NCI-H146 treated with DMSO at 0.1 percent for 48 hours (cell line): ENCODE data around the gene CHCHD6.
A peak's percentile ranks its signal among the peaks of the same experiment; 100 is the strongest.

Source experiments
- DNase-seq: peaks from one replicate; lab custom pipeline; 2025; ENCODE audit not compliant: unreplicated experiment; lab: John Stamatoyannopoulos, UW

CHCHD6 gene

DNA sequence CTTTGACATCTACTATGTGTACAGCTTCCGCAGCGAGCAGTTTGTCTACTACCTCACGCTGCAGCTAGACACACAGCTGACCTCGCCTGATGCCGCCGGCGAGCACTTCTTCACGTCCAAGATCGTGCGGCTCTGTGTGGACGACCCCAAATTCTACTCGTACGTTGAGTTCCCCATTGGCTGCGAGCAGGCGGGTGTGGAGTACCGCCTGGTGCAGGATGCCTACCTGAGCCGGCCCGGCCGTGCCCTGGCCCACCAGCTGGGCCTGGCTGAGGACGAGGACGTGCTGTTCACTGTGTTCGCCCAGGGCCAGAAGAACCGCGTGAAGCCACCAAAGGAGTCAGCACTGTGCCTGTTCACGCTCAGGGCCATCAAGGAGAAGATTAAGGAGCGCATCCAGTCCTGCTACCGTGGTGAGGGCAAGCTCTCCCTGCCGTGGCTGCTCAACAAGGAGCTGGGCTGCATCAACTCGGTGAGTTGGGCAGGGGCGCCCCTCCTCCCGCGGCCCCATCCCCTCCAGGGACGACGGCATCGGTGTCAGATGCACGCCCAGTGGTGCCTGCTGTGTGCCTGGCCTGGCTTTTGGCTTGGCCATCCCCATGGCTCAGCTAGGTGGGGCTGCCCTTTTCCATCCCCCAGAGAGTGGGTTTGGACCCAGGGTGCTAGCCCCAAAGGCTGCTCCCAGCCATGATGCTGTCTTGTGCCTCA, 285.4 kb downstream of the CHCHD6 start:
- no peak for DNase-seq

DNA sequence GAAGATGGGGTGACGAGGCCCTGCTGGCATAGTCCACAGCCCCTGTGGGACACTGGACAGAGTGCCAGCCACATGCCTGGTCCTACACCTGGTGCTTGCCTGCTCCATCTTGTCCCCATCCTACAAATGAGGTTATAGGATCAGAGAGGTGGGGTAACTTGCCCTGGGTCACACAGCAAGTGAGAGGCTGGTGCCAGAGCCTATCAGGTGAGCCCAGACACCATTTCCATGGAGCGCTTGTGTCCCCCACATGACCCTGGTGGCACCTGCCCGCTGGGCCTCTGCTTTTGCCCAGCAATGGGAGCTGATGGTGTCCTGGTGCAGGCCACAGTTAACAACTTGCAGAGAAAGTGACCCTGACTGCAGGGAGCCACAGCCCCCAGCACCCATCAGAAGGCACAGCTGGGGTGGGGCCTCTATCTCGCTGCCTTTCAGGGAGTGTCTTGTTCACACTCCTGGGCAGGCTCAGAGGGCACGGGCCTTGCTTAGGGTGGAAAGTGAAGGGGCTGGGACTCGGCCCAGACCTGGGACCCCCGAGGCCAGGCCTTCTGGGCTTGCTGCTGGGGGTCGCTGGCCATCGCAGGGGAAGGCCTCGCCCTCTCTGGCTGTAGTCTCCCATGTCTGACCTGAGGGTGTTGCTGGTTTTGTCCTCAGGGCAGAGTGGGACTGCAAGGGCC, 286.1 kb downstream of the CHCHD6 start:
- no peak for DNase-seq

DNA sequence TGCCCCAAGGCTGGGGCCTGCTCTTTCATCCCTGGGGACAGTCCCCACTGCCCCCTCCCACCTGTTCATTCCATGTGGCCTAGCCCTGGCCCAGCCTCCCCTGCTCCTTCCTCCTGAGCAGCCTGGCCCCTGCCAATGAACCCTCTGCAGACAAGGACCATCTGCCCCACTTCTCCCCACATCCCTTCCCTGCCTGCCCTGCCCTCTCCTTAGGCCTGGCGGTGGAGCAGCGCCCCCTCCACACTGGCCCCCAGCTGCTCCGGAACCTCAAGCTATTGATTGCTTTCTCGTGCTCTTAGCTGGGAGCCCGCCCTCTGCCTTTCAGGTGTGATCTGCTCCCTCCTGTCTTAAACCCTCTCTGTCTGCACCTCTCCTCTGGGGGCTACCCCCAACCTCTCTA, 286.9 kb downstream of the CHCHD6 start:
- DNase-seq: no peak

DNA sequence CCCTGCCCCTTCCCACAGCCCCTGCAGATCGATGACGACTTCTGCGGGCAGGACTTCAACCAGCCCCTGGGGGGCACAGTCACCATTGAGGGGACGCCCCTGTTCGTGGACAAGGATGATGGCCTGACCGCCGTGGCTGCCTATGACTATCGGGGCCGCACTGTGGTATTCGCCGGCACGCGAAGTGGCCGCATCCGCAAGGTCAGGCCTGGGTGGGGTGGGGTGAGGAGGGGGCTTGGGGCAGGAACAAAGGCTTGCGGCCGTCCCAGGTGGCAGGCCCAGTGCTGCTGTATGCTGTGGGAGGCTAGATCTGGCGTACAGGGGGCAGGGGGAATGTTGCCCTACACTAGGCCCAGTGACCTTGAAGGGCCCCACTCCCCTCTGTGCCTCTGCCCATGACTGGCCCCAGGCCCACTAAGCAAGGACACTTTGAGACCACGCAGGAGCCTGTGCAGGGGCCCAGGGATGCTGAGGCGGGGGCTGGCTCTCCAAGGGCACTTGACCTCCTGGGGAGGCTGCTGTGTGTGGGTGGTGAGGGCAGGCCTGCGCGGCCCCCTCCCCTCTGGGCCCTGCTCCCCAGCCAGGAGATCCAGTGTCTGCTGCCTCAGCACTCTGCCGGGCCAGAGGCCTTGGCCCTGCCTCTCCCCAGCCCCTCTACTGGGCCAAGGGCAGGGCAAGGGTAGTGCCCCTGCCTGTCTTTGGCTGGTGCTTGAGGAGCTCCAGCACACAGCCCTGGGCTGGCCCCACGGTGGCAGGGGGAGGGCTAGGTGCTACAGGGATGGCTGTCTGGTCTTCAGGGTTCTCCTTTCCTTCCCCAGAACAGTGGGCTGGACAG, 287.5 kb downstream of the CHCHD6 start:
- DNase-seq: no peak

DNA sequence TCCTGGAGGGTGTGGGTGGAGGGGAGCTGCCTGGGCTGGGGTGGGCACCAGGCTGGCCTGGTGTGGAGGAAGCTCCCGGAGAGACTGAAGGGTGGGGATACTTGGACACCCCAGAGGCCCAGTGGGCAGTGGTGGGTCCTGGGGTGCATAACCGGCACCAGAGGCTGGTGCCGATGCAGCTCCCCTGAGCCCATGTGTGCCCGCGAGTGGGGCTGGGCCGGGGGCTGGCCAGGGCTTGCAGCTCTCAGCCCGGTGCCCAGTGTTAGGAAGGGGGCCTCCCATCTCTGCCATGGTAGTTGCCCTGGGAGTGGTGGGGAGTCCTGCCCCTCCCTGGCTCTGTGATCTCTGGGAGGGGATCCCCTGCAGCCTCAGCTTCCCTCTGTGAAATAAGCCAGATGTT, 288.2 kb downstream of the CHCHD6 start:
- no peak for DNase-seq

DNA sequence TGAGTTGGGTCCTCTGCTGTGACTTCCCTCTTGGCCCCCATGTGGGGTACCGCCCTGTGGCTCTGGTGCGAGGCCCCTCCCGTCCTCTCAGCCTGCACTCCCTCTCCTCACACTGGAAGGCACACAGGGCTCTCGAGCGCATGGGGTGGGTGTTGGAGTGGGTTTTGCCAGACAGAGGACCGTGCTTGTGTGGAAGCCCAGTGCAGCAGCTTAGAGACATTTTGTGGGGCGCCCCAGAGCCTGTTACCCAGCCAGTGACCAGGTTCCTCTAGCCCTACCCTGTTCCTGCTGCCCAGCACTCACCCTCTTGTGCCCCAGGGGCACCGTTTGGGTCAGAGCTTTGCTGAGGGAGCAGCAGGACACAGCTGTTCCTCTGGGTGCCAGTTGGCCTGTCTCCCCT, 288.7 kb downstream of the CHCHD6 start:
- DNase-seq: no peak

DNA sequence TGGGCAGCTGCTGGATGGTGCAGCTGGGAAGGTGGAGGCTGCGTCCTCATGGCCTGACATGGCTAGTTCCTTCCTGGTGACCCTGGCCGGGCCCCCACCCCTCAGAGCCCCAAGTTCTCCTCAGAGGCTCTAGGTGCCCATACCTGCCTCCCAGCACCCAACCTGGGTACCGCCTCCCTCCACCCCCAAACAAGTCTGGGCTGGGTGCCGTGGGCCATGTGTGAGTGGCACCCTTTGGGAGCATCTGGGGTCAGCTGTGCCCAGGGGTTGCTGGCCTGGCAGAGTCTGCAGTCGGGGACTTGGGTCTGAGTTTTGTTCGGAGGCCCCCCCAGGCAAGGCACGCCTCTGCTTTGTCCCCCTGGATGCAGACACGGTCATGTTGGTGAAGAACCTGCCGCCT, 289.4 kb downstream of the CHCHD6 start:
- no peak for DNase-seq

DNA sequence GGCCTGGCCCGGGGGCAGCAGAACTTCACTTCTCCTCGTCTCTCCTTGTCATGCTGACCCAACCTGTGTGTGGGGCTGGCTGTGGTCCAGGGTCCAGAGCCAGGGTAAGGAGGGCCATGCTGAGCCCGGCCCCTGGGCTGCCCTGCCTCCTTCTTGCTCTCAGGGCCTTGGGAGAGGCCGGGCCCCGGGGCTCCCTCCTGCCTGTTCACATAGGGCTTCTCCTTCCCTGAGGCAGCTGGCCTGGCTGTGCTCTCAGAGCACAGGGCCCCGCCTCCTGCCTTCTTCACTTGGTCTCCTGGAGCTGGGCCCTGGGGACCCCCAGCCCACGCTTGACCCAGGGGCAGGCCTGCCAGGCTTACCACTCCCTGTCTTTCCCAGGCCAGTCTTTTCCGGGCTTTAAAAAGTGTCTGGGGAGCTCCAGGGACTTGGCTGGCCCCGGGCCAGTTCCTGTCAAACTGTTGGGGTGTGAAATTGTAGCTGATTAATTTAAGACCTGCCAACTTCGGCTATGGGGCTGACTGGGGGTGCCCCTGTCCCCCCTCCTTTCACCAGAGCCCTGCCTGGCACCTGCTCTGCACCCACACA, 290.7 kb downstream of the CHCHD6 start:
- no peak for DNase-seq

DNA sequence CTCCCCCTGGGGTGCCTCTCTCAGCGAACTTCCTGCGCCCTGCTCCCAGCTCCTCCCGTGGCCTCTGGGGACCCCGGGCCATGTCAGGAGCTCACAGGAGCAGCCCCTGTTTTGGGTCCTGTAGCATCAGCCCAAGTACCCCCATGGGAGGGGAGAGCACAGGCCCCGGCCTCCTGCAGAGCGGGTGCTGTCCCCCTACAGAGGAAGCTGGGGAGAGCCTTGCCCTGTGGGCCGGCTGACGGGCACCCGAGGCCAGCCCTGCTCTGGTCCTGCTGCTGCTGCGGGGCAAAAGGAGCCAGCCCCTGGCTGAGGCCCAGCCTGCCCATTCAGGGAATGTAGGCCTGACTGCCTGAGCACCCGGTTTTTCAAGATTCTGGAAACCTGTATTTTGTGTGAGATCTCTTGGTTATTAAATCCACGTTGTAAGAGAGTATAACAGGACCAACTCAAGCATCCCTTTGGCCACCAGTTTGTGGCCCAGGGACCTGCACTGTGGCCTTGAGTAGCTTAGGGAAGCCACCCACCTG, 291.3 kb downstream of the CHCHD6 start:
- DNase-seq: no peak

DNA sequence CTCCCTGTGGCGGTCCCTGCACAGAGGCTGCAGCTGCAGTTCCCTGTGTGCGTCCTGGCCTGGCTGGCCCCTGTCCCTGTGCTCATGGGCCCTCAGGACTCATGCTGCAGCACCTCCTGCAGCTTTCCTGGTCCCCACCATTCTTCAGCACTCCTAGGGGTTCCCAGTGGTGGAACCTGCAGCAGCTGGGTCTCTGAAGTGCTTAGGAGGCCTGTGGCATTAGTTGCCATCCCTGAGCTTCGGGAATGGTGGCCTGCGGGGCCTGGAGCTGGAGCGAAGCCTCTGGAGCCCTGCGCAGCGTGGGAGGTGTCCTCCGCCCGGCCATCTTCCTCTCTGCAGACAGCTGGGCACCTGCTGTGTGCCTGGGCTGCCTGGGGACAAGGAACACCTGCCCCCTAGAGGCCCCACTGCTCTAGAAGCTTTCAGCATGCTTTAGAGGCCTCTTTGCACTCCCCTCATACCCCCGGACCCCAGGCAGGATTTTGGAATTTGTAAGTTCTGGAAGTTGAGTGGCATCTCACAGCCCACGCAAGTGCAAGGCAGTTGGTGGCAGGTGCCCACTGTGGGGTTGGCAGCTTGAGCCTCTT, 292.0 kb downstream of the CHCHD6 start:
- no peak for DNase-seq

DNA sequence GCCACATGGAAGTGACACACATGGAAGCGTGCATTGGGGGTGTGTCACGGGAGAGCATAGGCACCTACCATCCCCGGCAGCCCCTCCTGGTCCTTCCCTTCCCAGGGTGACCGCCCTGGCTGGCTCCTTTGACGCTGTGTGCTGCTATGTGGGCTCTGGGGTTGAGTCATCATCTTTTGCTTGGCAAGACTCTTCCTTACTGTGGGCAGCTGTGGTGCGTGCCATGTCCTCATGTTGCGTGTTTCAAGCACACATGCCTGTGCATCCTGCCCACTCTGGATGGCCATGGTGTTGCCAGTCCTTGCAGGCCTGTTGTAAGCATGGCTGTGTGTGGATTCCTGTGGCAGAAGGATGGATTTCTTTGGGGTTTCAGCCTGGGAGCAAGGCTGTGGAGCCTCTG, 292.9 kb downstream of the CHCHD6 start:
- DNase-seq: no peak

DNA sequence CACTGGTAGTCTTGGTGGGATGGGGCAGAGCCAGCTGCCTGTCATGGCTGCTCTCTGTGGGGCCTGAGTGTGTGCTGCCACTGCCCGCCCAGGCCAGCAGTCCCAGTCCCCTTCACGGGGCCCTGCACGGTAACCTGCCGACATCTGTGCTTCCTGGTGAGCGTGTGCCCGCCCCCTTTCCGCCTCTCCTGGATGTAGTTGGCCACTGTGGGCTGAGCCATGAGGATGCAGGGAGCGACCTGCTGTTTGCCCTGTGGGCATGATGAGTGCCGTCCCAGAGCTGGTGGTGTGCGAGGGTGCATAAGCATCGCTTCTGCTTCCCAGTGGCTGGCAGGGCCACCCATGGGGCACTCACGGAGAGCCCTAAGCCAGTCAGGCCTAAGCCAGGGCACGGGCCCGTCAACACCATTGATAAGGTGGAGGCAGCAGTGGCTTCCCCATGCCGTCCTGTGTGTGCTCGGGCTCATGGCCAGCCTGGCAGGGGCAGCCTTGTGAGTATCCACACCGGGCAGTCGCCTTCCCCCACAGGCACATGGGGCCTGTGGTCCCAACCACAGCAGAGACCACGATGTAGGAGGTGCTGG, 293.5 kb downstream of the CHCHD6 start:
- DNase-seq: no peak

DNA sequence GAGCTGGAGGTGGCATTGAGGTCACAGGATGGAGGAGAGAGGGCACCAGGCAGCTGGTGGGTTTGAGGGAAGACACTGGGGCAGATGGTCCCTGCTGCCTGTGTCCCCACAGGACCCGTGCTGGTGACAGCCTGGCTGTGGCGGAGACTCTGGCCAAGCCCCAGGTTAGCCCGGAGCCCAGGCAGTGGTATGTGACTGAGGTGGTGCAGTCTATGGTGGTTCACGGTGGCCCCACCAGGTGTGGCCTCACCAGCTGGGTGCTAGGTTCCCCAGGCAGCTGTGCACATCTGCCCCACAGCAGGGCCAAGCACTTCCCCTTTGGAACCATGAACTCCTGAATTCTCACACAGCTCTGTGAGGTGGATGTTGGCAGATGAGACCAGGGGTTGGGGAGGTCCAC, 294.3 kb downstream of the CHCHD6 start:
- no peak for DNase-seq

DNA sequence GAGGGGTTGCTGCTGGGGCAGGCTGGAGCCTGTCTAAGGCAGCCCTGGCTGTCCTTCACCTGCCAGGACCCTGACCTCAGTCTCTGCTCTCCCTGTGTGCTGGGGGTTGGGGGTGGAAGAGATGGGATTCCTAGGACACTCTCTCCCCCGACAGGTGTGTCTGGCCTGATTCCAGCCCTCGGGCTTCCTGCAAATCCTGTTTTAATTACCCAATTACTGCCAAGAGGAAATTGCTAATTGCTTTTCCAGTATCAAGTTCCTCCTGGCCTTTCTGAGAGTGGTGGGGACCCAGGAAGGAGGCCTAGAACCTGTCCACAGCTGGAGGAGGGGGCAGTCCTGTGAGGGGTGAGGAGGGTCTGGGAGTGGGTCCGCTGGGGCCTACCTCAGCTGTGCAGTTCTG, 294.7 kb downstream of the CHCHD6 start:
- DNase-seq: peak; percentile 93

DNA sequence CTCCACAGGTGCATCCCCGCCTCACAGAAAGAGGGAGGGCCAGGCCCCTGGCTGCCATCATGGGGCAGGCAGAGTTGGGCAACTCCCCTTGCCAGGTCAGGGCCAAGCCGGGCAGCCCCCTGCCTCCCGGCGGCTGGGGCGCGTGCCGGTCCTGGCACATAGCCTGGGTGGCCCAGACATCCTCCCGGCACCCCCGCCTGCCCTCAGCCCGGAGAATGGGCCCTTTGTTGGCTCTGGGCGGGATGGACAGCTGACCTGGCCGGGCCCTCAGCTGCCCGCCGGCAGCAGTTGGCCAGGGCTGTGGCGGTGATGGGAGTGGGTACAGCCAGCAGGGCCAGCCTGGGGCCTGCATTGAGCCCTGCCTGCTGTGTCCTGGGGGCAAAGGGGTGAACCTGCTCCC, 295.3 kb downstream of the CHCHD6 start:
- DNase-seq: no peak

DNA sequence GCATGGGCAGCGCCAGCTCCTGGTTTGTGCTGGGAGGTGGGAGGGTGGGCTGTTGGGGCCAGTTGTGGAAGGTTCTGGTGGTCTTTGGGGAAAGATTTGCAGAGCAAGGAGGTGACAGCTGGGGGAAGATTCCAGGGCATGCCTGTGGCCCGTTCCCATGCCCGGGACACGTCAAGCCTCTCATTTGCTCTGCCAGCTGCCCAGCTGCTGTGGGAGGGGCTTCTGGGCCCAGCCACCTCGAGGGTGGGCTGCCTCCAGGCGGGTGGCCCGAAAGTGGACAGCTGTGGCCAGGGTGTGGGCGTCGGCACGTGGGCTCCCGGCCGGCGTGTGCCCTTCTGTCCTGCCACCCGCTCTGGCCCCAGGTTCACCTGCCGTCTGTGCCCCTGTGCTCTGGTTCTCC, 296.1 kb downstream of the CHCHD6 start:
- DNase-seq: no peak

DNA sequence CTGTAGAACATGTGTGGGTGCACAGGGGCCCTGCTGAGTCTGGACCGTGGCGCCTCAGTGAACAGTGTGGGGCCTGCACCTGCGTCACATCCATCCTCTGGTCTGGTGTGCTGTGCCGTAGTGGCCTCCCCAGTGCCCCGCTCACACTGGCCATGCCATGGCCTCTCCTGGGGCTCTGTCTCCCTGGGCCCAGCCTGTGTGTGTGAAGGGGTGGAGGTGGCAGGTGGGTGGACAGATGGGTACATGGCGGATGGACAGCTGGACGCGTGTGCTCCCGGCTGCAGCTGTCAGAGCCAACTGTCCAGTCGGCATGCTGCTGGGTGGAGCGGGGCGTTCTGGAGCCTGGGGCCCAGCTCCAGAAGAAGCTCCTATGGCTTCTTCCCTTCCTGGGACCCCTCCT, 296.7 kb downstream of the CHCHD6 start:
- DNase-seq: no peak

DNA sequence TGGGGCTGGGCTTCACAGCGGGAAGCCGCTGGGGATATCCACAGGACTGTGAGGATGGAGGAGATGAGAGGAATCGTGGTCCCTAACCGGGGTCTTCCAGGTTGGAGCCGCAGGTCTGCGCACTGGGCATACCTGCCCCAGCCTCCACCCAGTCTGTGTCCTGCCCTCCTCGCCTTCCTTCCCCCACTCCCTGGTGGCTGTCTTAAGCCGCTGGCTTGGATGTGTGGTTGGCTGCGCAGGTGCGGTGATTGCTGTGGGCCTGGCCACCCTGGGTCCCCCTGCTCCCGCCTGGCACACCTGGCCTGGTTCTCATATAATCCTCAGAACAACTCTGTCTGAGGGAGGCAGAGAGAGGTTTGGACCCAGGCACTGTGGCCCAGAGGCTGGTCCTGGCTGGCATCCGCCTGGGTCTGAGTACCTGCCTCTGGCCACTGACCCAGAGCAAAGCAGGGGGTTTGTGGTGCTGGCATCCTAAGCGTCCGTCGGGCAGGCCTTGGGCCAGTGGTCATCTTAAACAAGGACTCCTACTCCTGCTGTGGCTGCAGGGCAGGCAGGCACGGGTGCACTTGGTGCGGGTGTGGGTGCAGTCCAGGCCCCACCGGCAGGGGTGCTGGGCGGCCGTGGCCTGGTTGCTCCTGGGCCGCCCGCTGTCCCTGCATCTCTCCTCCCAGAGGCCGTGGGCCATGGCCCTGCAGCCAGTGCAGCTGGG, 297.6 kb downstream of the CHCHD6 start:
- DNase-seq: no peak

DNA sequence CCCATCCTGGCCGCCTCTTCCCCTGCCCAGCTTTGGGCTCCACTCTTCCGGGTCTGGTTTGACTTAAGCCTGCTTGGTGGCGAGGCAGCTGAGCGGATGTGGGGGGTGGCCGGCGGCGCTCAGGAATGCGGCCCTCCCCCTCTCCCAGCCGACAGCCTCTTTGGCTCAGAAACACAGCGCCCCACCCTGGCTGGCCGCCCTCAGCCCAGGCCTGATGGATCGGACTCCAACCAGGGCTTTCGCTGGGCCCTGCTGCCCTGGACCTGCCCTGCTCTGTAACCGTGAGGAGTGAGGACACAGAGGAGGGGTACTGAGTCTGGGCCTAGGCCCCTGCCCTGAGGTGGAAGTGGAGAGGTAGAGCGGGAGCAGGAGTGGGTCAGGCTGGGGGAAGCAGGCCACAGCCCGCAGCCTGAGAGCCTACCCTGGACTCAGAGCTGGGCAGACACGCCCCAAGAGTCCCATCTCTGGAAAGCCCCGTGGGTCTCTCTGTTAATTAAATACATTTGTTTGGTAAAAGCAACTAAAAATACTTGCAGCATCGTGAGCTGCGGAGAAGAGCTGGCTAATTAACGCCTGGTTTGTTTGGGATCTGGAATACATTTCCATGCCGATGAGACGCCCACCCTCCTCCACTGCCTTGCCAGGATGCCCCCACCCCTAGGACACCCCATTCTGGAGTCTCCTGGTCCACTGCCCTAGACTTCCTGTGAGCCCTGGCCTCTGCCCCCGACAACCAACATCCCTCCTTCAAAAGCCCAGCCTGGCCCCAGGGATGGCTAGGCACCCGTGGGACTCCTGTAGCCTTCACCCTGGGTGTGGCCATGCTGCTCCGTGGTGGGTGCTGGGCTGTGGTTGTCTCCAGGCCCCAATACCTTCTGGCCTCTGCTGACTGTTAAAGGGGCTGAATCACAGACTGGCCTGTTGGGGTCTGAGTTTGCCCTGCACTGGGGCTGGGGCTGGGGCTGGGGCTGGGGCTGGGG, 298.4 kb downstream of the CHCHD6 start:
- no peak for DNase-seq
